Measurements from ENCODE around the gene MDM4.
"Not testable (repeated sequence)": the region's sequence is repeated elsewhere in the genome, so short reads cannot be mapped to it uniquely, and the experiment has no call there.

Gene MDM4, protein sequence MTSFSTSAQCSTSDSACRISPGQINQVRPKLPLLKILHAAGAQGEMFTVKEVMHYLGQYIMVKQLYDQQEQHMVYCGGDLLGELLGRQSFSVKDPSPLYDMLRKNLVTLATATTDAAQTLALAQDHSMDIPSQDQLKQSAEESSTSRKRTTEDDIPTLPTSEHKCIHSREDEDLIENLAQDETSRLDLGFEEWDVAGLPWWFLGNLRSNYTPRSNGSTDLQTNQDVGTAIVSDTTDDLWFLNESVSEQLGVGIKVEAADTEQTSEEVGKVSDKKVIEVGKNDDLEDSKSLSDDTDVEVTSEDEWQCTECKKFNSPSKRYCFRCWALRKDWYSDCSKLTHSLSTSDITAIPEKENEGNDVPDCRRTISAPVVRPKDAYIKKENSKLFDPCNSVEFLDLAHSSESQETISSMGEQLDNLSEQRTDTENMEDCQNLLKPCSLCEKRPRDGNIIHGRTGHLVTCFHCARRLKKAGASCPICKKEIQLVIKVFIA

DNA sequence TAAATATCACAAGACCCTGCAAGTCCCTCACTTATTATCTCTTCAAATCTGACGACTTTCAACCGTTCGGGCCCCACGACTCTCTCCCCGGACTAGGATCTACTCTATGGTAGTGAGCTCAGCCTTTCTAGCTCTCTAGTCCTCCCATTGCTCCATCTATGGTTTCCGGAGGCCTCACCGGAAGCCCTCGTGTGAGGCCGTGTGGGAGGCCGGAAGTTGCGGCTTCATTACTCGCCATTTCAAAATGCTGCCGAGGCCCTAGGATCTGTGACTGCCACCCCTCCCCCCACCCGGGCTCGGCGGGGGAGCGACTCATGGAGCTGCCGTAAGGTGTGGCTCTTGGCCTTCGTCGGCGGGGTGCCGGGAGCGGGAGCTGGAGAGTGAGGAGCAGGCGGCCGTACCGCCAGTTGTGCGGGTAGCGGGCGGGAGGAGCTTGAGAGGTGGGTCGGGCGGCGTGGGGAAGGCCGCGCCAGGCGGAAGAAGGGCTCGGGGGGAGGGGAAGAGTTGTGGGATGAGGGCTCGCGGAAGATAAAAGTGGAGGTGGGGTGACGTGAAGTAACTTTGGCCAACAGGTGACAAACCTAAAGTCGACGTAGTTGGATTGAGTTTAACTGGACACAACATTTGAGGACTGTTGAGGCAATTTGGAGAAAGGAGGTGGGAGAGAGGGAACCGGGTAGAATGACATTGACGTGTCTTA, at the start of gene MDM4:
Gene MDM4, plus strand, starts transcription at position 227 of the 700 bp plus-strand sequence. CDS start 9,113 bp downstream, outside the sequence.
- DNase-seq, result peak; percentile 94

DNA sequence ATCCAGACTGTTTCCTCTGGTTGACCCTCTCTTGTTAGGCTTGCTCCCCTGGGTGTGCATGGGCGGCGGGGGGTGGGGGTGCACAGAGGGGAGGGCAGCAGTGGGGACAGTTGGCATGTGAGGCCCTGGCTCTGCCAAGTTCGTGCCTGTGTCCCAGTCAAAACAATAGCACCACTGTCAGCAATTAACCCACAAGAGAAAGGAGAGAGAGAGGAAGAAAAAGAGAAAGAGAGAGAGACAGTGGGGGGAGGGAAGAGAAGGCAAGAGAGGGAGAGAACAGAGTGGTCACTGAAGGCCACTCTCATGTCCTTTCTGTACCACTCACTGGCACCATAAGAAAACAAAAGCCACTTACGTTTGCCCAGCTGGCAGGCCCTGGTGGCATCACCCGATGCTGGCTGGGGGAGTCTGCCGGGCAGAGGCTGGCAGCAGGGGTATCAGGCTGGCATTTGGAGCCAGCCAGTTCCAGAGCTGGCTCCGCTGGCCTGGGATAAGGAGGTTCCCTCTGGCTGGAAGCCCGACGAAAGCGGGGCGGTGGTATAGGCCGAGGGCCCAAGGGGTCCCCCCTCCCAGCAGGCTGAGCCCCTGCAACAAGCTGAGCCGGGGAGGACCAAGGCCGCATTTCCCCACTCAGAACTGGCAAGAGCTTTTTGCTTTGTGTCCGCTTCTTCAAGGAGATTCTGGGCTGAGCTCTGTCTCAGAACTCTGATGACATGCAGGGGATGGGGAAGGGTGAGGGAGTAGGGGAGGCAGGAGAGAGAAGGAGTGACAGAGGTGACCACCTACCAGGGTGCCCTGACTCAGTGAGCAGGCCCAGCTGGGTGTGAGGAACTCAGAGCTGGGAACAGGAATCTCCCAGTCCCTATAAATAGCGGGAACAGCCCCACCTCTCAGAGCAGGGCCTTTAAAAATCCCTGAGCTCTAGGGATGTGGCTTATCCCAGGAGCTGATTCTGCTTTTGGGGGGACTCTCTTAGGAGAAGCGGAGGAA, 49.5 kb upstream of the MDM4 start:
- DNase-seq, result no peak

DNA sequence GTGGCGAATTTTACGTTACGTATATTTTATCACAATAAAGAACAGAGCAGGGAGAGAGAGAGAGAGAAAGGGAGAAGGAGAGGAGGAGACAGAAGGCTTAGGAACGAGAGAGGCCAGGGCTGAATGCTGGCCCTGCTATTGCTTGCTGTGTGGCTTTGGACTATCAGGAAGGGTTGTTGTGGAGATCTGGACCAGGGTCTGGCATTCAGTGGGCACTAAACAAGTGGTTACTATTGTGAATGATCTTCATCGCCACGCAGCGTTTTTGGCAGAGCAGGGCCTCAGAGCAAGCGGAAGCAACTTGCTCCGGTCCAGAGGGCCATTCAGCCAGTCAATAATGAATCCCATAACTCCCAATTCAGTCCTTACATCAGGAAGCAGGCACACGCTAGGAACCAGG, 48.0 kb upstream of the MDM4 start:
- DNase-seq, result no peak

DNA sequence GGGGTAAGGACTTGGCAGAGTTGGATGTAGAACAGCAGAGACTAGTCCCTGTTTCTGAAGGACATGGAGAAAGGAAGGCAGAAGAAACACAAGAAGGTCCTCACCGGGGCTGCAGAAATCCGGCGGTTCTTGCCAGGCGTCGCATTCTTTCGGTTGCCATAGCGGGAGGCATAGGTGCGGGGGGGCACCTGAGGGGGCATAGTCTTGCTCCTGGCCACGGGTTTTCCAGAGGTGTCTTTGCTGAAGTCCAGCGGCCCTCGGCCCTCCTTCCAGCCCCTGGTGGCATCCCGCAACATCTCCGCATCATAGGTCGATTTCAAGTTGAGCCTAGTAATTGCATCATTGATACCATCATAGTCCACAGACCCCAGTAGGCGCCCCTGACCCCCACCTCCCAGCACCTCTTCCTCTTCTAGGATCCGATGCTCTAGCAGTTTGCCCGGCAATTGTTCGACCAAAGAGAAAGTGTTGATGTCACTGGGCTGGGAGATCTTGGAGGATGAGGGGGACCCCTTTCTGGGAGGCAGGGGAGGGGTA, 47.4 kb upstream of the MDM4 start:
- DNase-seq, result no peak

DNA sequence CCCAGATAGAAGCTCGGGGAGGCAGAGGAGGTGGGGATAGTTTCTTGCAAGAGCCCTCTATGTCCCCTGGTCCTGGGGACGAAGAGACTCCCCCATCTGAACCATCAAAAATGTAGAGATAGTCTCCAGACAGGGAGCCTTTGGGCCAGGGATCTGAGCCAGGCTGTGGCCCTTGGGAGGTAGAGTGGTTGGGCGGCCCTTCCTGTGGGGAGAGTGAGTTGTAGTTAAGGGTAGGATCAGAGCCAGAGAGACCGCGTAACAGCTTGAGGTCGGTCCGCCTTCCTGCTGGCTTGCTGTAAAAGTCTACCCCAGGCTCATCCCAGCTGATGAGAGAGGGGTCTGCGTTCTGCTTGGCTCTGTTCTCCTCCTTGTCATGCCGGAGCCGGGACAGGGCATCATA, 46.9 kb upstream of the MDM4 start:
- DNase-seq, result no peak

DNA sequence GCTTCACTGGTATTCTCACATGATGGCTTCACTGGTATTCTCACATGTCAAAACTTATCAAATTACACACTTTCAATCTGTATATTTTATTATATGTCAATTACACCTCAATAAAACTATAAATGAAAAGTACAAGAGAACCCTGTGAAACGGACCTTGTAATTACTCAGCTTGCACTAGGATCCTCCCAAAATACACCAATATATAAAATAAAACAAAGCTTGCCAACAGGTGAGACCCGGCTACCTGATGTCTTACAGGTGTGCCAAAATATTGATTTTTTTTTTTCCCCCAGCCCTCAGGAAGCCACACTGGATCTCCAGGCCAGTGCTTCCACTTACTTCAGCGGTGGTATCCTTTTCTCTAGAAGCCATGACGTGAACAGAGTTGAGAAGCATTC, 44.5 kb upstream of the MDM4 start:
- DNase-seq, result no peak

DNA sequence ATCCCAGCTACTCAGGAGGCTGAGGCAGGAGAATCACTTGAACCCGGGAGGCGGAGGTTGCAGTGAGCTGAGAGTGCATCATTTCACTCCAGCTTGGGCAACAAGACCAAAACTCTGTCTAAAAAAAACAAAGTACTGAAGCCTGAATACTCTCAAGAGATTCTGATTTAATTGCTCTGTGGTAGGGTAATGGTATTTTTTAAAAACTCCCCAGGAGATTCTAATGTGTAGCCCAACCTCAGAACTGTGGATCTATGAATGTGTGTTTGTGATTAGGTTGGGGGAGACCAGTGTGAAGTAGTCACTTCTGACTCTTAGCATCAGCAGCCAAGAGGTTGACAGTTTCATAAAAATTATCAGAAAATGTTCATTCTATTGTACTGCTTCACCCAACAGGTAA, 43.5 kb upstream of the MDM4 start:
- no peak for DNase-seq

DNA sequence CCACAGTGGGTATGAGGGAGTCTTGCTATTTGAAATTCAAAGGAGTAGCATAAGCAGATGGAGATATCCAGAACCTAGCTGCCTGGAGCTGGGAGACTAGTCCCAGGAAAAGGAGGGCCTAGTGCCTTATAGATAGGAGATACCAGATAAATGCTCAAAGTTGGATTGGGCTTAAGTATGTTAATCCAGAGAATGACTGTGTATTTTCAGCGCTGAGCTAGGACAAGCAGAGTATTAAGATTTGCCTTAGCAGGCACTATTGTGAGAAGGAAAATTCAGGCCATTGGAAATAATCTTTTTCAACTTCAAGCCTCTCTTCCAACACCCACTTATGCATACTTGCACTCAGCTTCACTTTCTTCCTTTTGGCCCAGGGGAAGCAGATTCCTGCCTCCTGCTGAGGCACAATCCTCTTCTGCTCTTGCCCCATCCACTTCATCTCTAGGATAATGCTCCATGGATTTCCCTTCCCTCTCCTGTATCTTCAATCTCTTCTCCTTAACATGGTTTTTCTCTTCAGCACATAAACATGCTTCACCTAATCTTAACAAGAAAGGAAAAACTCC, 42.7 kb upstream of the MDM4 start:
- no peak for DNase-seq

DNA sequence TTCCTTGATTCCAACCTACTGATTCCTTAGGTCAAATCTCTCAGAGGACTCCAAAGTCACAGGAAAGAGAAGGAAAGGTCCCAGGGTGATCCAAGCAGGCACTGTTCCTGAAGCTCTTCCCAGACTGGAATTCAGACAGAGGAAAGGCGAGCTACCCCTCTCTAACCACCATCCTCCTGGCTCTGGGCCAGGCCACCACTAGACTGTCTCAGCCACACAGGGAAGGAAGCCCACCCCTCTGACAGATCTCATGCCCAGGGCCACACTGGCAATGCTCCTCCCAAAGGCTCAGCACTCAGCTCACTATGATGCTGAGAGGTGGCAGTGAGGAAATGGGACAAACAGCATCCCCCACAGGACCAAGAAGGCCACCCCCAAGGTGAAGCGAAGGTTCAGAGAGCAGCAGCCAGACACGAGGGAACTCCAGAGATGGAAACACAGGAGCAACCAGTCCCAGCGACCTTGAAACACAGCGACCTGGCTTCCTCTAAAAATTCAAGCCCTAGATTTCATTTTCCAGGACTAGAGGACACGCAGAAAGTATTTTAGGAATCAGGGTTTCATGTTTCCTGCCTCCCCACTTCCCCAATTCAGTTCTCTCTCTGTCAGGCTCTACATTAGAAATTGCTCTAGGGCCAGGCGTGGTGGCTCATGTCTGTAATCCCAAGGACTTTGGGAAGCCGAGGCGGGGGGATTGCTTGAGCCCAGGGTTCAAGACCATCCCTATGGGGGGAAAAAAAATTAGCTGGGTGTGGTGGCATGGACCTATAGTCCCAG, 40.4 kb upstream of the MDM4 start:
- no peak for DNase-seq

DNA sequence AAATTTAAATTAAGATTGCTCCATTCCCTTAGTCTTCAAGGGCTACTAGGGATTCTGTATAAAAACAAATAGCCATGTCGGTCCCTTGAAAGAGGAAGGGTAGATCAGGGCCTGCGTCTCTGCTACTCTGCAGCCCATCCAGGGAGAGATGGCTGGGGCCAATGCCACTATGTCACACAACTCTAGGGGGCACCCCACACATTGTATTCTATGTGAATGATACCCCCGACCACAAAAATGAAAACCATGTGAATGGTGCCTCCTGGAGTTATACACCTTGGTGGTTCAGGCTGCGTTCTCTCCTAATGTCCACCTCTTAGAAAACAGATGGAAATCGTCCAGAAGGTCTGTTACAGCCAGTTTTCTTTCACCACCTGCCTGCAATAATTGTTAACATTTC, 39.6 kb upstream of the MDM4 start:
- no peak for DNase-seq

DNA sequence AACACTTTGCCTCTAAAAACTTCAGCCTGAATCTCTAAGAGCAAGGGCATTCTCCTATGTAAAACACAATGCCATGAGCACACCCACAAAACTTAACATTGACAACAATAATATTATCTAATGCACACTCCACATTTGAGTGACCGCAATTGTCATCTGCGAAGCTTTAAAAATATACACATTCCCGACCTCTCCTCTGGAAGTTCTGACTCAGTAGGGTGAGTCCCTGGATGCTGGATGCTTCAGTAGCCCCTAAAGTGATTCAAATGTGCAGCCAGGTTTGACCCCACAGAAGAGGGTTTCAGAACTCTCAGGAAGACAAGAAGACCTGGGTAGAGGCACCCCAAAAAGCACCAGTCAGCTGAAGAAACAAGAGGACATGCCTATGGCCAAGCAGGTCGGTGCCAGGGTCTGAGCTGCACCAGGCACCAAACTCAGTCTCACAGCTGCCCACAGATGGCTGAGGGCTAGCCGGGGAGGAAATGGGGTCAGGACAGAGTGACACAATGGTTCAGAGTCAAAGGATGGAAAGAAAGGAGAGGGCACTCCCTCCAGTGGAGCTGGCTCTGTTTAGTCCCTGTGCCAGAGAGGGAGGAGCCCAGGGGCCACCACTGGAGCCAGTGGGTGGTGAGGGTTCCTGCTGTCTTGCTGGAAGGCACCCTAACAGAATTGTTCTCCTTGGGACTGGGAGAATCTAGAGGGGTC, 39.0 kb upstream of the MDM4 start:
- DNase-seq, result no peak

DNA sequence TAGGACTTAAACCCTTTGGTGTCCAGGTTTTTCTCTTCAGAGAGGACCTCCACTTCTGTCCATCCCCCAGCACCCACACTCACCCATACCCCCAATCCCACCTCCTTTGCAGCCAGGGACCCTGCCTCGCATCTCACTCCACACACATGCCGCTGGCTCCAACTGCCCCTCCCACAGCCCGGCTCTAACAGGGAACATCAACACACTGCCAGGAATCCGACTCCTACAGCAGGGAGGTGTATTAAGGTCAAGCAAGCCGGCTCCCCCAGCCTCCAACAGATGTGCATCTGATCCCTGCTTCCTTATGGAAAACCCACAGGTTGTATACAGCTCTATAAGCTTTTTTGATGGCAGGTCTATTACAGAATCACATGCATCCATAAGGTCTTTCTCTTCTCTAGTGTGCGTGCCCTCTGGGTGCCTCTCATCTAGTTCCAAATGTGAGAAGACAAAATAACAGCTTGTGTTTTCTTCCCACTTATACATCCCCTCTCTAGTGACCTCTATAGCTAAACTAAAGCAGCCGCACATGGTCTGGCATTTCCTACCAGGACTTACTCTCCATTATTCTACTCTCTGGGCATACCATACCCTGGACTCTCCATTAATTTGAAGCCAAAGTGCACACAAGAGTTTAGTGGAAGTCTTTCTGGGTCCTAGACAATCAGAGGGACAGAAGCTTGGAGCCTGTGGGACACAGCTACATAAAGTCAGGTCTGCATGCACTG, 37.9 kb upstream of the MDM4 start:
- no peak for DNase-seq

DNA sequence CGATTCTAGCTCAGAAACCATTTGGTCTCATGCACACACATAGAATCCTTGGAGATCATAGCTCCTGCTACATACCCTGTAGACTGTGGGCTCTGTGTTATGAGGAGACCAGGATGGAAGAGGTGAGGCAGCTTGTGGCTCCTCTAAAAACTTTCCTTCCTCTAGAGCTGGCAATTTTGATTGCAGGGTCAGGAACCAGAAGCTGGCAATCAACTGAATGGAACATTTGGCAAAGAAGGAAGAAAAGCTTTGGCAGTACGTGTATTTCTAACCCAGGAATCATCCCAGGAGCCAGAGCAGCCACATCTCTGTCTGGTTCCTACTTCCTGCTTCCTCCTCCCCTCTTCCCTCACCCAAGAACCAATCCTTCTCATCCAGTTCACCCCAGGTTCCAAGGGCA, 37.3 kb upstream of the MDM4 start:
- no peak for DNase-seq

DNA sequence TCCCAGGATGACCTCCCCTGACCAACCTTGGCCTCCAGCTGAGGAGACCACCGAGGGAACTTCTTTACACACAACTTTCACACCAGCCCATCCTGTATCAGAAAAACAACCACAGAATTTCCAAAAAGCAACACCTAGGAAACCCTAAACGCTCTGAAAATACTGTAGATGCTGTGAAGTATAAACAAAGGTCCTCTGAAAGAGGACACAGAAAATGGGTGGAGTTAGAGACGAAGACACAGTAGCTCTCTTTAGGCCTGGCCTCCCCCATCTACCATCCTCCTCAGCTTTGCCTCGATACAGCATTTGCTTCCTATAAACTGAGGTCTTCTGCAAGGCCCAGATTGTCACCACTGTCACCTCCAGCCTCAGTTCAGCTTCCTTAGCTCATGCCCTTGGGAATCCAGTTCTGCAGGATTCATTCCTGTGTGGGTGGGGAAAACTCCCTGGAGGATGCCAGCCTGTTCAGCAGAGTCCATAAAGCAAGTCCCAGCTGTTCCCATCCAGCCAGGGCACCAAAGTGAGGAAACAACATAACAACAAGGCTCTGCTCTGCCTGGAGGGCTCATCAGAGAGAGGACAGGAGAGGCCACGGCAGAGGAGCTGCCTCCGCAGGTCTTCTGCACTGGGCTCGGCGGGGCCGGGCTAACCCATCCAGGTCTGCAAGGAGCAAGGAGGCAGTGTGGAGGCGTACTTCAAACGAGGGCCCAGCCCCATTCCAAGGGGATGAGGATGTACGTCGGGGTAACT, 36.6 kb upstream of the MDM4 start:
- no peak for DNase-seq

DNA sequence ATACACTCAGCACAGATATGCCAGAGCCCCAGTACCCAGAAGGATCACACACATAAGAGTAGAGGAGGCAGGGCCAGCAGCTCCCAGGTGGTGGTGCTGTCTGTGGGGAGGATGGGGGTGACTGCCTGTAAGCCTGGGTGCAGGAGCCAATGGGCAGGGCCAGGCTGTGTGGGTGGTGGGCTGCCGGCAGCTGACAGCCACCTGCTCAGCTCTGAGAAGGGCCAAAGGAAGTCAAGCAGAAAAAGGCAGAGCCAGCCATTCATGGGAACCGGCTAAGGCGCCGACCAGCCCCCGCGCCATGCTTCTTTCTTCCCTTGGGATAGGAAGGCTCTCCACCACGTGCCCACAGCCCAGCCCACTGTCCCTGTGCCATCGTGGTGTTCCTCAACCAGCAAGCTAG, 35.7 kb upstream of the MDM4 start:
- DNase-seq, result no peak

DNA sequence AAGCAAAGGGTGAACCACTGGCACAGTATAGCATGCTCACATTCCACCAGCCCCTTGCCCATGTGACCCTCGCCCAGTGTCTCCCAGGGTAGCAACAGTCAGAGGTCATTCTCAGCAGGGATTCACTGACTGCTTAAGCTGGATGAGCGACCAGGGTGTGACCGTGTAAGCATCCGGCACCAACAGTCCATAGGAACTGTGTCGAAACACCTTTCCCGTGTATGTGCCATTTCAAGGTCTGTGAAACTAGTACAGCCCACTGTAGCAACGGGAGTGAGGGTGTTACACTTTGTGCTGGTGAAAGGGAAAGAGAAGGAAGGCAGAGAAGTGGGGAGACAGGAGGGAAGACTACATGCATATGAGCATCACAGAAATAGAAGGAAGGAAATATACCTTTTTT, 32.4 kb upstream of the MDM4 start:
- DNase-seq, result no peak

DNA sequence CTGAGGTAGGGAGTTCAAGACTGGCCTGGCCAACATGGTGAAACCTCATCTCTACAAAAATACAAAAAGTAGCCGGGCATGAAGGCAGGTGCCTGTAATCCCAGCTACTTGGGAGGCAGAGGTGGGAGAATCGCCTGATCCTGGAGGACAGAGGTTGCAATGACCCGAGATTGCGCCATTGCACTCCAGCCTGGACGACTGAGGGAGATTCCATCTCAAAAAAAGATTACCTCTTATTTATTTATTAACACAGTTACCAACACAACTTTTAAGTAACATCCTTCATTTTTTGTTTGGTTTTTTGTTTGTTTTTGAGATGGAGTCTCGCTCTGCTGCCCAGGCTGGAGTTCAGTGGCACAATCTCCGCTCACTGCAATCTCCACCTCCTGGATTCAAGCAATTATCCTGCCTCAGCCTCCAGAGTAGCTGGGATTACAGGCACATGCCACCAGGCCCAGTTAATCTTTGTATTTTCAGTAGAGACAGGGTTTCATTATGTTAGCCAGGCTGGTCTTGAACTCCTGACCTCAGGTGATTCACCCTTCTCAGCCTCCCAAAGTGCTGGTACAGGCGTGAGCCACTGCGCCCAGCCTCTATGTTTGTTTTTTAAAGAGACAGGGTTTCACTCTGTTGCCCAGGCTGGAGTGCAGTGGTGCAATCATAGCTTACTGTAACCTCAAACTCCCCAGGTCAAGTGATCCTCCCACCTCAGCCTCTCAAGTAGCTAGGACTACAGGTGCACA, 29.5 kb upstream of the MDM4 start:
- not testable (repeated sequence) for DNase-seq

DNA sequence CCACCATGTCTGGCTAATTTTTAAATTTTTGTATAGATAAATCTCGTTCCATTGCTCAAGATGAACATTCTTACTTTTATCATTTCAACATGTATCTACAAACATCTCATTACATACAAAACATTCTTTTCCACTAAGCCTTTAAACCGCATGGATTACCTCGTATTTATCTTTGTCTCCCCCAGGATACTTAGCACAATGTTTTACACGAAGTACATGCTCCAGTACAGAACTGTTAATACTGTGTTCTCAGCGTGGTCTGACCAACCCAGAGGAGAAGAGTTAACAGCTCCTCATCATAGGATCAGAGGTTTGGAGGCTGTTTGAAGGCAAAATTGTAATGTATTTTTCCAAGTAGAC, 29.0 kb upstream of the MDM4 start:
- DNase-seq, result no peak

DNA sequence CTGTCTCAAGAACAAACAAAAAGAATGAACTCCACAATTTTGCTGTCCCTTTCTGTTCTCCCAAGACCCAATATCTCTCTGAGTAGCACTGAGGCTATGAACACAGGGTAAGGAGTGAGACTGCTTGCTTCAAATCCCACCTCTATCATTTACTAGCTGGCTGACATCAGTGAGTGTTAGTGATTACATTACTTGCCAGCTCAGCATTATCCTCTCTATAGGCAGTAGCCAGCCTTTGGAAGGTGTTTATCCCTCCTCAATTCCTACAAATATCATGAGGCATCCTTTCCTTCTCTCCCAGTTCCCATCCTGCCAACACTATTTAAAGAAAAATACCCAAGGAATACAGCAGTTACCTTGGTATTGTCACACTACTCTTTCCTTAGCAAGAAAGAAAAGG, 24.6 kb upstream of the MDM4 start:
- no peak for DNase-seq
